ENCODE data around the gene RBBP8.

RBBP8 gene

DNA sequence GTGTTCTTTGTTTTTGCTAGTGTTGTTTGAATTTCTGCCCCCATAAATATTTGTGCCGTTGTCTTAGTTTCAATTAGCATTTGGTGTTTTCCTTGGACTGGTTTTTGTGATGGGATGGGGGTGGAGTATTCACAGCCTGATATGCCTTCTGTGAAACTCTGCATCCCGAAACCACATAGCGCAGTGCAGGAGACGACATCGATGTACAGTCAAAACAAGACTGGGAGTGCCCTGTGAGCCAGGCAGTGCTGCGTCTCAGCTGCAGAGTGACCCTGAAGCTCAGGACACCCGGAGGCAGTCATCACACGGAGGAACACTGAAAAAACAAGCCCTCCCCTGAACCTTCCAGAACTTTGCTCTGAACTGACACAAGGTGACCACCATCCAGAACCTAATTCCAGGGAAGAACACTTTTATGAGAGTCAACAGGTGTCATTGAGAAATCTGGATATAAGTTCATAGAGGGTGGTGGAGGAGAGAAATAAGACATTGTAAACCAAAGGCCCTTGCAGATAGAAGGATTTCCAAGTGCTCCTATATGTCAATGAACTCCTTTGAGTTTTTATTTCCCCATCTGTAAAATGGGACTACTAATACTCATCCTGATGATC, 141.0 kb downstream of the RBBP8 start:
- Histone ChIP-seq H3K4me1 (ENCODE audit: control insufficient read depth, insufficient read depth, low read length) (peaks cover 19% of the 10 kb centered on the region), H3K9ac (ENCODE audit: low read length) (no peak overlapping the region), H3K9me3 (ENCODE audit: control insufficient read depth, low read length) (no peaks in the 10 kb centered on the region), H3K27me3 (replicated peaks; ENCODE audit: control insufficient read depth, insufficient read depth, low read length) (no peaks in the 10 kb centered on the region), H3K4me3 (ENCODE audit: low read length) (no peak overlapping the region), H3K36me3 (ENCODE audit: control insufficient read depth, insufficient read depth, low read length, severe bottlenecking) (no peaks in the 10 kb centered on the region)
- DNase-seq (ENCODE audit: low read depth), result no peak
